ENCODE measurements around the gene MTHFD2L. TPM values are rescaled to one million over a fixed set of nuclear protein-coding genes. Genes with fewer than 3 reads are reported as not detected.

The MTHFD2L gene
- total and polyA plus RNA-seq, 10 of the 15 experiments (the other 5 are each of a cell fraction or from before 2014, with no cell fraction given): 4.8 to 25.4 (median 14.4) TPM

- ChIA-PET POLR2A (no interaction called here), CTCF (no interaction called here), RAD21 (ENCODE audit: unreplicated experiment) (no interaction called here), SMC1A (ENCODE audit: uncharacterized antibody, unreplicated experiment) (no interaction called here)
- BruUV-seq (replicated peaks): no TSS peak
- H3K27me3 ChIP-seq (replicated peaks in 1 of 2; ENCODE audit: control insufficient read depth in 2 of 2, insufficient read depth in 2 of 2, low read length in 1 of 2): no peaks in the 10 kb centered on the region
- TF ChIP-seq PML (IDR thresholded peaks at IDR 0.05; ENCODE audit: low read length): no peak
- no peak for TF ChIP-seq TBL1XR1 (IDR thresholded peaks at IDR 0.05; ENCODE audit: low read depth, low read length)
- no peak for TF ChIP-seq CHD2 (IDR thresholded peaks at IDR 0.05; ENCODE audit: borderline replicate concordance, low read depth, low read length)
- TF ChIP-seq TCF12 (IDR thresholded peaks at IDR 0.05; ENCODE audit: low read depth, low read length): no peak
- TF ChIP-seq CREM (IDR thresholded peaks at IDR 0.05; ENCODE audit: low read depth): no peak
- TF ChIP-seq FOXM1 (IDR thresholded peaks at IDR 0.05; ENCODE audit: low read depth, low read length): no peak
- H3K4me1 ChIP-seq (ENCODE audit: control insufficient read depth, insufficient read depth, low read length): no peaks in the 10 kb centered on the region
- no peak overlapping the region for H2AFZ ChIP-seq (ENCODE audit: control insufficient read depth, low read depth, low read length)
- no peak overlapping the region for H3K9ac ChIP-seq (ENCODE audit: control insufficient read depth, insufficient read depth, low read length)
- no peak for DNase-seq (ENCODE audit: low read depth, low spot score)
- no peak overlapping the region for H3K4me3 ChIP-seq
- no peak for ATAC-seq
- in situ Hi-C loops (cut with MboI) (no loop called here), intact Hi-C loops (cut with micrococcal nuclease; ENCODE audit: unreplicated experiment) (no loop called here)
- H3K79me2 ChIP-seq (ENCODE audit: control insufficient read depth, insufficient read depth, low read length): no peaks in the 10 kb centered on the region
- H3K4me2 ChIP-seq (ENCODE audit: control insufficient read depth, insufficient read depth): no peak overlapping the region
- no peak for FAIRE-seq
- no peak overlapping the region for H3K27ac ChIP-seq (ENCODE audit: control insufficient read depth, insufficient read depth)
- no peaks in the 10 kb centered on the region for H4K20me1 ChIP-seq (ENCODE audit: control insufficient read depth, insufficient read depth)
- no peaks in the 10 kb centered on the region for H3K36me3 ChIP-seq (ENCODE audit: control insufficient read depth in 2 of 2, insufficient read depth in 2 of 2, low read length in 1 of 2)
- no peaks in the 10 kb centered on the region for H3K9me3 ChIP-seq (replicated peaks; ENCODE audit: control insufficient read depth, insufficient read depth, low read length)
These were observed 129.9 kb downstream of the MTHFD2L start for GRCh38 chr4:74287791-74288190.

GRCh38 chr4:74291471-74291870, 133.6 kb downstream of the MTHFD2L start:
- ChIA-PET RAD21 (ENCODE audit: unreplicated experiment) (no interaction called here), POLR2A (no interaction called here), CTCF (interaction anchor here (0.6 kb wide), 1 partner anchor 10 kb away, joined by 3 read pairs; no protein-coding TSS in a partner anchor), SMC1A (ENCODE audit: uncharacterized antibody, unreplicated experiment) (no interaction called here)
- ATAC-seq: no peak
- no peak overlapping the region for H3K27ac ChIP-seq (ENCODE audit: control insufficient read depth, insufficient read depth)
- no peak for FAIRE-seq
- in situ Hi-C loops (cut with MboI) (no loop called here), intact Hi-C loops (cut with micrococcal nuclease; ENCODE audit: unreplicated experiment) (no loop called here)
- H3K79me2 ChIP-seq (ENCODE audit: control insufficient read depth, insufficient read depth, low read length): no peaks in the 10 kb centered on the region
- no peaks in the 10 kb centered on the region for H3K4me1 ChIP-seq (ENCODE audit: control insufficient read depth, insufficient read depth, low read length)
- no peak for DNase-seq (ENCODE audit: low read depth, low spot score)
- H3K9ac ChIP-seq (ENCODE audit: control insufficient read depth, insufficient read depth, low read length): no peak overlapping the region
- no peaks in the 10 kb centered on the region for H4K20me1 ChIP-seq (ENCODE audit: control insufficient read depth, insufficient read depth)
- no peak for TF ChIP-seq STAT3 (IDR thresholded peaks at IDR 0.05; ENCODE audit: low read depth, low read length)
- no TSS peak for BruUV-seq (replicated peaks)
- no peak overlapping the region for H3K4me2 ChIP-seq (ENCODE audit: control insufficient read depth, insufficient read depth)
- H3K36me3 ChIP-seq (ENCODE audit: control insufficient read depth in 2 of 2, insufficient read depth in 2 of 2, low read length in 1 of 2): no peaks in the 10 kb centered on the region
- 97% methylated on average over 1 of the region's 1 CpG for WGBS (ENCODE audit: insufficient coverage, insufficient replicate concordance, low lambda C conversion rate, missing lambda C conversion rate)
- H3K27me3 ChIP-seq (replicated peaks in 1 of 2; ENCODE audit: control insufficient read depth in 2 of 2, insufficient read depth in 2 of 2, low read length in 1 of 2): no peaks in the 10 kb centered on the region
- H2AFZ ChIP-seq (ENCODE audit: control insufficient read depth, low read depth, low read length): no peak overlapping the region
- H3K9me3 ChIP-seq (replicated peaks; ENCODE audit: control insufficient read depth, insufficient read depth, low read length): no peaks in the 10 kb centered on the region
- H3K4me3 ChIP-seq: no peak overlapping the region
